Forelimb muscle (tissue), 1 donor: ENCODE data around the gene AP4E1. TPM values are rescaled to one million over a fixed set of nuclear protein-coding genes. Genes with fewer than 3 reads are reported as not detected.
"Not testable (repeated sequence)": the region's sequence is repeated elsewhere in the genome, so short reads cannot be mapped to it uniquely, and the experiment has no call there.

Source experiments
- DNase-seq: peaks from one replicate; pipeline ENCODE4 v3.0.0-alpha.2; 2013; ENCODE audit warnings: low read depth
- polyA plus RNA-seq: library from polyadenylated mRNA; unstranded; fragments of 120-200 nt; gene quantifications from one replicate; pipeline ENCODE4 v1.2.1, GENCODE V29; 2013; ENCODE audit not compliant: insufficient read length

AP4E1 gene
- polyA plus RNA-seq, 1 donor = 7.7 TPM

GRCh38 chr15:51023499-51023898, 115.0 kb downstream of the AP4E1 start:
- no peak for DNase-seq

- DNase-seq = no peak
Measured at GRCh38 chr15:51024735-51025453, 116.4 kb downstream of the AP4E1 start.

- DNase-seq = no peak
Measured at GRCh38 chr15:51025454-51025846, 117.0 kb downstream of the AP4E1 start.

- no peak for DNase-seq
Measured at GRCh38 chr15:51030649-51031316, 122.3 kb downstream of the AP4E1 start.

GRCh38 chr15:51037474-51037873, 129.0 kb downstream of the AP4E1 start:
- not testable (repeated sequence) for DNase-seq

- DNase-seq = no peak
Measured at GRCh38 chr15:51038162-51038973, 129.9 kb downstream of the AP4E1 start.

GRCh38 chr15:51038974-51039319, 130.5 kb downstream of the AP4E1 start:
- DNase-seq = no peak

- no peak for DNase-seq
Measured at GRCh38 chr15:51044037-51044727, 135.7 kb downstream of the AP4E1 start.

GRCh38 chr15:51046016-51046415, 137.5 kb downstream of the AP4E1 start:
- no peak for DNase-seq

GRCh38 chr15:51046799-51047449, 138.4 kb downstream of the AP4E1 start:
- DNase-seq = no peak

GRCh38 chr15:51048308-51048707, 139.8 kb downstream of the AP4E1 start:
- DNase-seq = no peak

- DNase-seq = no peak
Measured at GRCh38 chr15:51049081-51049480, 140.6 kb downstream of the AP4E1 start.

GRCh38 chr15:51051776-51052175, 143.3 kb downstream of the AP4E1 start:
- DNase-seq = peak; percentile 49

- no peak for DNase-seq
Measured at GRCh38 chr15:51053571-51053970, 145.1 kb downstream of the AP4E1 start.

GRCh38 chr15:51054535-51054934, 146.1 kb downstream of the AP4E1 start:
- no peak for DNase-seq

Other genes with a start within 250 kb of the AP4E1 start
- gene TRPM7, start 221.9 kb upstream of the AP4E1 start, polyA plus RNA-seq = 19.4 TPM
- gene SPPL2A, start 143.0 kb upstream of the AP4E1 start, polyA plus RNA-seq = 42.5 TPM
- gene TNFAIP8L3, start 186.2 kb downstream of the AP4E1 start, polyA plus RNA-seq = 1.7 TPM